LHCN-M2 (cell line): Measurements from ENCODE around the gene KDM7A. TPM values are rescaled to one million over a fixed set of nuclear protein-coding genes. Genes with fewer than 3 reads are reported as not detected.
"Not testable (repeated sequence)": the region's sequence is repeated elsewhere in the genome, so short reads cannot be mapped to it uniquely, and the experiment has no call there.

Source experiments
- DNase-seq: peaks from one replicate; pipeline ENCODE4 v3.0.0-alpha.2; 2012; ENCODE audit warnings: low read depth
- total RNA-seq: library from RNA; depleted of rRNA; stranded (reverse); fragments of >200 nt; gene quantifications from 2 replicates; pipeline ENCODE4 v1.2.3, GENCODE V29; 2014

Gene KDM7A
- total RNA-seq, 1 experiment from 2014 or later = 2.1 TPM

- no peak for DNase-seq
Measured at GRCh38 chr7:140160308-140160707, 16.5 kb downstream of the KDM7A start.

GRCh38 chr7:140159497-140159896 is 17.3 kb downstream of the KDM7A start:
- DNase-seq = no peak

- no peak for DNase-seq
Measured at GRCh38 chr7:140156460-140157080, 20.2 kb downstream of the KDM7A start.

GRCh38 chr7:140155428-140155827 is 21.4 kb downstream of the KDM7A start:
- no peak for DNase-seq

- no peak for DNase-seq
Measured at GRCh38 chr7:140153666-140154161, 23.1 kb downstream of the KDM7A start.

- no peak for DNase-seq
Measured at GRCh38 chr7:140146574-140146973, 30.2 kb downstream of the KDM7A start.

- no peak for DNase-seq
Measured at GRCh38 chr7:140145709-140146108, 31.1 kb downstream of the KDM7A start.

GRCh38 chr7:140144821-140145220 is 32.0 kb downstream of the KDM7A start:
- DNase-seq = no peak

- no peak for DNase-seq
Measured at GRCh38 chr7:140143997-140144396, 32.8 kb downstream of the KDM7A start.

- DNase-seq = no peak
Measured at GRCh38 chr7:140142031-140142430, 34.8 kb downstream of the KDM7A start.

- DNase-seq = no peak
Measured at GRCh38 chr7:140141256-140141655, 35.5 kb downstream of the KDM7A start.

- DNase-seq = no peak
Measured at GRCh38 chr7:140137078-140137477, 39.7 kb downstream of the KDM7A start.

- no peak for DNase-seq
Measured at GRCh38 chr7:140136073-140136472, 40.7 kb downstream of the KDM7A start.

- no peak for DNase-seq
Measured at GRCh38 chr7:140134039-140134438, 42.7 kb downstream of the KDM7A start.

GRCh38 chr7:140127360-140128127 is 49.2 kb downstream of the KDM7A start:
- DNase-seq = no peak

- DNase-seq = no peak
Measured at GRCh38 chr7:140126435-140127034, 50.2 kb downstream of the KDM7A start.

- DNase-seq = no peak
Measured at GRCh38 chr7:140122965-140123364, 53.8 kb downstream of the KDM7A start.

GRCh38 chr7:140121326-140121725 is 55.5 kb downstream of the KDM7A start:
- DNase-seq = no peak

GRCh38 chr7:140114817-140115216 is 62.0 kb downstream of the KDM7A start:
- DNase-seq = not testable (repeated sequence)

- DNase-seq = not testable (repeated sequence)
Measured at GRCh38 chr7:140108777-140109176, 68.0 kb downstream of the KDM7A start.

GRCh38 chr7:140096459-140096858 is 80.3 kb downstream of the KDM7A start:
- DNase-seq = no peak

GRCh38 chr7:140093375-140093774 is 83.4 kb downstream of the KDM7A start:
- no peak for DNase-seq

GRCh38 chr7:140085447-140085846 is 91.3 kb downstream of the KDM7A start:
- DNase-seq = no peak
